Stimulated activated naive CD8-positive, alpha-beta T cell treated with anti-CD3 and anti-CD28 coated beads, Interleukin-15, Interleukin-2, amounts not matched to agents 100 ng/mL and 50 ng/mL, for 24 hours (primary cell): ENCODE measurements around the gene ZNF597.
A peak's percentile ranks its signal among the peaks of the same experiment; 100 is the strongest.

Experiments
- H3K27ac Mint-ChIP-seq: one replicate; pipeline ENCODE4 v1.8.0; 2021; ENCODE audit warnings: mild to moderate bottlenecking, mixed read lengths
- H3K27me3 Mint-ChIP-seq: one replicate; pipeline ENCODE4 v1.8.0; 2021; ENCODE audit warnings: mixed read lengths
- H3K36me3 Mint-ChIP-seq: one replicate; pipeline ENCODE4 v1.8.0; 2021; ENCODE audit warnings: low read depth, mixed read lengths
- H3K4me1 Mint-ChIP-seq: one replicate; pipeline ENCODE4 v1.8.0; 2021; ENCODE audit warnings: low read depth, mixed read lengths
- H3K4me3 Mint-ChIP-seq: one replicate; pipeline ENCODE4 v1.8.0; 2021; ENCODE audit warnings: mild to moderate bottlenecking, mixed read lengths
- H3K9me3 Mint-ChIP-seq: one replicate; pipeline ENCODE4 v1.8.0; 2021; ENCODE audit warnings: mixed read lengths

ZNF597 gene

DNA sequence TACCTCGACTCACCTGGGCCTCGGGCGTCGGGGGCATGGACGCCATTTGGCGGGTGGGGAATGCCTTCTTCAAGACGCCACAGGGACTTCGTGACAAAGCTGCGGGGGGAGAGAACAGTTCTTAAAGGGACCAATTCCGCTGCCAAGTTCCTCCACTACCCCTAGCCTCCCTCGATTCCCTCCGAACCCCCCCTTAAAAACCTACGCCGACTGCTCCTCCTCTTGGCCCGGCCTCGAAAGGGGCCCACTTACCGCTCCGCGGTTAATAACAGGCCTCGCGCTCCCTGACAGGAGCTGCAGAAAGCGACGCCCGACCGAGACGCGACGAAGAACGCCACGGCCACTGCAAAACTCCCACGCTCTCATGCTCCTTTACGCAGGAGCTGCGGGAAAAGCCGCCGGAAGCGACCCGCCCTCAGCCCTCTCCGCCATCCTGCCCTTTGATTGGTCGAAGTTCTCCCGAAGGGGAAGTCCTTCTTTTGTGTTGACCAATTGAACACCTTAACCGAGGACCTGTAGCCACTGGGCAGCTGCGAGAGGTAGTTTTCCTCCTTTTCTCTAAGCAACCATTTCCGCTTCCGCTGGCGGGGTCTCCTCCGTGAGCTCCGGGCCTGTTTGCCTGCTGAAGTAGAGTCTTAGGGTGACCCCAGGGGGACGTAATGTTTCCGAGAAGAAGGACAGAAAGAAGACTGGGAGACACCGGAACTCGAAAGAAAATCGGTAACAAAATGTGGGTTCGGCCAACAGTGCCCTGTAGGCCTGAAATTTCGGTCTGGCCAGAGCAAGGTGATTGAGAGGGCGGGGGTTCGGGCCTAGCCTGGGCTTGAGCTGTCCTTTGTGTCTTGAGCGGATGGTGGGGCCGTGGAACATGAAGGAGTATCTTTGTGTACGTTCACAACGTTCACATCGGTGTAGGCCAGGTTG is at the start of gene ZNF597, which contains the start of gene NAA60:
ZNF597 (minus strand) TSS at position 397 of the 924 bp plus-strand sequence; CDS start at position 46, 351 bp downstream.
NAA60 (plus strand) TSS at position 573 of the 924 bp plus-strand sequence. CDS start 32,548 bp downstream, outside the sequence.
- H3K27me3 Mint-ChIP-seq: no peaks in the 10 kb centered on the region
- peaks cover 46% of the 10 kb centered on the region for H3K36me3 Mint-ChIP-seq
- peak within 1 kb of the TSS; percentile 97 for H3K27ac Mint-ChIP-seq
- peaks cover 9% of the 10 kb centered on the region for H3K9me3 Mint-ChIP-seq
- H3K4me3 Mint-ChIP-seq: peak within 1 kb of the TSS; percentile 90
- peaks cover 26% of the 10 kb centered on the region for H3K4me1 Mint-ChIP-seq

GRCh38 chr16:3492356-3492755 is 49.1 kb upstream of the ZNF597 start:
- H3K27me3 Mint-ChIP-seq: no peaks in the 10 kb centered on the region
- no peaks in the 10 kb centered on the region for H3K36me3 Mint-ChIP-seq
- H3K4me1 Mint-ChIP-seq: peaks cover 5% of the 10 kb centered on the region
- H3K9me3 Mint-ChIP-seq: no peaks in the 10 kb centered on the region
- H3K4me3 Mint-ChIP-seq: no peak overlapping the region
- no peak overlapping the region for H3K27ac Mint-ChIP-seq

GRCh38 chr16:3490911-3491629 is 47.8 kb upstream of the ZNF597 start:
- no peaks in the 10 kb centered on the region for H3K9me3 Mint-ChIP-seq
- H3K27ac Mint-ChIP-seq: no peak overlapping the region
- H3K36me3 Mint-ChIP-seq: peaks cover 5% of the 10 kb centered on the region
- H3K4me1 Mint-ChIP-seq: peaks cover 5% of the 10 kb centered on the region
- no peaks in the 10 kb centered on the region for H3K27me3 Mint-ChIP-seq
- no peak overlapping the region for H3K4me3 Mint-ChIP-seq

GRCh38 chr16:3488801-3489200 is 45.5 kb upstream of the ZNF597 start:
- no peaks in the 10 kb centered on the region for H3K9me3 Mint-ChIP-seq
- H3K27ac Mint-ChIP-seq: no peak overlapping the region
- H3K4me3 Mint-ChIP-seq: no peak overlapping the region

GRCh38 chr16:3487521-3488410 is 44.5 kb upstream of the ZNF597 start:
- Mint-ChIP-seq H3K36me3 (peaks cover 17% of the 10 kb centered on the region), H3K27ac (no peak overlapping the region), H3K4me3 (no peak overlapping the region), H3K4me1 (peaks cover 5% of the 10 kb centered on the region), H3K9me3 (no peaks in the 10 kb centered on the region), H3K27me3 (no peaks in the 10 kb centered on the region)

More at GRCh38 chr16:3488801-3489200, 45.5 kb upstream of the ZNF597 start:
- Mint-ChIP-seq H3K4me1 (peaks cover 5% of the 10 kb centered on the region), H3K36me3 (peaks cover 7% of the 10 kb centered on the region), H3K27me3 (no peaks in the 10 kb centered on the region)

DNA sequence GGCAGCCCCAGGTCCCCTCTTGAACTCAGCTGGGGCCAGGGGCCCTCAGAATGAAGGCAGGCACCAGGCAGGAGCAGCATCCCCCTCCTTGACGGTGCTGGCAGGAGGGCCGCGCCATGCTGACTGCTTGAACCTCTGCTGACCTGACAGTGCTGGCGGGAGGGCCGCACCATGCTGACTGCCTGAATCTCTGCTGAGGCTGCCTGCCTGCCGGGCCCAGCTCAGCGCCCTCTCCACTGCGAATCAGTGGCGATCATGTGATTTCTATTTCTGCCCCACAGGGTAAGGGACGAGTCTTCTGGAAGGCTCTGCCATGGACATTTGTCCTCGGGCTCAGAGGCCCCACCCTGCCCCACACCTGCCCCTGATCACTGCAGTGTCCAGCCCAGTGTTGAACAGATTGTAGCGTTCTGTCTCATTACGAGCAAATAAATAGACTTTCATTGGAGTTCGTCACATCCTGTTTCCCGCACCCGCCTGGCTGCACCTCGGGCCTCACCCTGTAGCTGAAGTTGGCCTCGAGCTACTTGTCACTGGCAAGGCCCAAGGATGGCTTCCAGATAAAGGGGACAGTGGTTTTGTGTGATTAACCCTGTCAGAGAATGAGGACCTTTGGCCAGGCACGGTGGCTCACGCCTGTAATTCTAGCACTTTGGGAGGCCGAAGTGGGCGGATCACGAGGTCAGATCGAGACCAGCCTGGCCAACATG is 43.4 kb upstream of the ZNF597 start:
- Mint-ChIP-seq H3K36me3 (peaks cover 26% of the 10 kb centered on the region), H3K4me3 (no peak overlapping the region), H3K4me1 (peaks cover 5% of the 10 kb centered on the region), H3K27me3 (no peaks in the 10 kb centered on the region), H3K27ac (no peak overlapping the region), H3K9me3 (no peaks in the 10 kb centered on the region)

GRCh38 chr16:3485821-3486505 is 42.7 kb upstream of the ZNF597 start:
- peaks cover 33% of the 10 kb centered on the region for H3K36me3 Mint-ChIP-seq
- no peaks in the 10 kb centered on the region for H3K27me3 Mint-ChIP-seq
- no peak overlapping the region for H3K27ac Mint-ChIP-seq
- no peak overlapping the region for H3K4me3 Mint-ChIP-seq
- H3K9me3 Mint-ChIP-seq: no peaks in the 10 kb centered on the region
- no peaks in the 10 kb centered on the region for H3K4me1 Mint-ChIP-seq

GRCh38 chr16:3485097-3485745 is 41.9 kb upstream of the ZNF597 start:
- H3K36me3 Mint-ChIP-seq: peaks cover 35% of the 10 kb centered on the region
- no peak overlapping the region for H3K27ac Mint-ChIP-seq
- no peaks in the 10 kb centered on the region for H3K4me1 Mint-ChIP-seq
- no peak overlapping the region for H3K4me3 Mint-ChIP-seq
- no peaks in the 10 kb centered on the region for H3K9me3 Mint-ChIP-seq
- no peaks in the 10 kb centered on the region for H3K27me3 Mint-ChIP-seq

DNA sequence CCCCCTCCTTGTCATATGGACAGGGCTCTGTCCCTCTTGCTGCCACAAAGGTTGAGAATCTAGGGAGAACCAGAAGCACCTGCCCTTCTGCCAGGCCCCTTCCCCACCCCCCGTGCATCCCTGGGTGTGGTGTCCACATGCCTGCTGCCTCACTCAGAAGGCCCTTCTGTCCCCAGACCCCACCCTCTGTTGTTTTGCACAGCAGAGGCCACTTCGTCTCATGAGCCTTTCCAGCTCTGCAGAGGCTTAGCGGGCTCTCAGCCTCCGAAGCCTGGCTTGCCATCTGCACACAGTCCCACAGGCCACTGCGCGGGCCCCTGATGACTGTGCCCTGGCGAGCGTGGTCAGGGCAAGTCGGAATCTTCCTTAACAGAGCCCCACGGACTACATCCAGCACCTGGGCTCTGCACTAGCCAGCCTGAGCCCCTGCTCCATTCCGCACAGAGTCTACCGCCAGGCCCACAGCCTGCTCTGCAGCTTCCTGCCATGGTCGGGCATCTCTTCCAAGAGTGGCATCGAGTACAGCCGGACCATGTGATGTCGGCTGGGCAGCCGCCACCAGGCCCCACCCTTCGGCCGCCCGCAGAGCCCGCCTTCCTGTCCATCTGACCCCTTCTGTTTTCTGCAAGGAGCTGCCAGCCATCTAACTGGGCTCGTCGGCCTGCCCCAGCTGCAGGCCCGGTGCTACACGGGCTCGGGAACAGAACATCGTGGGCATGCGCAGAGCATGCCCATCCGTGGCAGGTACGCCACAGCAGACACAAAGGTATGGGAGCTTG is 41.2 kb upstream of the ZNF597 start:
- H3K9me3 Mint-ChIP-seq: no peaks in the 10 kb centered on the region
- no peak overlapping the region for H3K4me3 Mint-ChIP-seq
- peaks cover 6% of the 10 kb centered on the region for H3K4me1 Mint-ChIP-seq
- no peaks in the 10 kb centered on the region for H3K27me3 Mint-ChIP-seq
- H3K36me3 Mint-ChIP-seq: peaks cover 41% of the 10 kb centered on the region
- H3K27ac Mint-ChIP-seq: no peak overlapping the region

DNA sequence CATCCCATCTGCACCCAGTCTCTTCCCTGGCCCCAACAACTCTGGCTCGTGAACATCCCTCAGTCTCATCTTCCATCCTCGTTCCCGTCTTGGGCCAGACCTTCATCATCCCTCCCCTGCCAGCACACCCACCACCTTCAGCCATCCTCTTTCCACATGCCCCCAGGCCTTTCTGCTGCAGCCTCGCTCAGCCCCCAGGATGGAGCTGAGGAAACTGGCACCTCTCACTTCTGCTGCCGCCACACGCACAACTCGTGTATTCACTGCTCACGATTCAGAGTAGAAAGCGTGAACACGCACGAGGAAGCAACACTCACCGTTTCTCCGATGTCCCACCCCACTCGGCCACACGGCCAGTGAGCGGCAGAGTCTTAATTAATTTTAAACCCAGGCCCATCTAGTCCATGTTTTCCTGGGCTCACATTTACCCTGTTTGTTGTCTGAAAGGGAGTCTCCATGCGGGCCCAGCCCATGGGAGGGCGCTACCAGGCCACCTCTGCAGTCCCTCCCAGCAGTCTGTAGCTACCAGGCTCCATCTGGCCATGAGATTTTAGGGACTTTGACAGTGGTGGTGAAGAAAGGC is 39.4 kb upstream of the ZNF597 start:
- Mint-ChIP-seq H3K4me1 (peaks cover 10% of the 10 kb centered on the region), H3K27ac (peak overlapping the region; percentile 40), H3K36me3 (peaks cover 44% of the 10 kb centered on the region), H3K27me3 (no peaks in the 10 kb centered on the region), H3K4me3 (no peak overlapping the region), H3K9me3 (no peaks in the 10 kb centered on the region)

DNA sequence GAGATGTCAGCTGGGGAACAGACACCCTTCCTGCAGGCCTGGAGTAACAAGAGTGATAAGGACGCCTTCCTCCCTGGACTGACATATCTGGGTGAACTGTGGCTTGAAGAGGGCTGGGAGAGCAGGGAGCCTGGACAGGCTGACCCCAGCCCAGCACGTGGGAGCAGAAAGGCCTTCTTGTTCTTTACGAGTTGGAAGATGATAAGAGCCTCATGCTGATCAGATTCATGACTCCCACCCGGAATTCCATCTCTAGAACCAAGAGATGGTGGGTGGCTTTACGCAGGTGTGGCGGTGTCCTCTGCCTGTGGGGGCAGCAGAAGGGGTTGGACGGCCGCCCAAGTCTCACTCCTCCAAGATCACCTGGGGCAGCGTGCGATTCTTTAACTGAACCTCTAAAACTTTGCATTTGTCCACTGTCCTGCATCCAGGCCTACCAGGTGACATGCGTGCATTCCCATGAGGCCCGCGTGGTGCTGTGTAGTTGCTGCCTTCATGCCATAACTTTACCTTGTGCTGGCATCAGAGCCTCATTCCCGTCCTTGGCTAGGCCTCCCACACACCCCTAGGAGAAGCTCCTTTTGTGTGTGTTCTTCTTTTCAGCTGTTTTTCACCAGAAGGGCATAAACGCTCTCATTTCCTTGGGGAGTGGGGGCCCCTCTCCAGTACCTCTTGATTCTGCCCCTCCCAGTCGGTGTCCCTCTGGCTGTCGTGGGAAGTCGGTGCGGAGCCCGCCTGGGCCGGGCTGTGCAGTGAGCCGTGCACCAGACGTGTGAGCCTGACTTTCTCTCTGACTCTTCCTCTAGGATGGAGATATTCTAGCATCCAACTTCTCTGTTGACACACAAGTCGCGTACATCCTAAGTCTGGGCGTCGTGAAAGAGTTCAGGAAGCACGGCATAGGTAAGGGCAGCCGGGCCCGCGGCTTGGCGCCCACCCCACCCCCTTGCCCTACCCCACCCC is 38.7 kb upstream of the ZNF597 start:
- Mint-ChIP-seq H3K4me1 (peaks cover 10% of the 10 kb centered on the region), H3K36me3 (peaks cover 44% of the 10 kb centered on the region), H3K27ac (no peak overlapping the region), H3K4me3 (no peak overlapping the region), H3K9me3 (no peaks in the 10 kb centered on the region), H3K27me3 (no peaks in the 10 kb centered on the region)
